Heart left ventricle (tissue), 13 donors: ENCODE results near the gene CD276.

Experiments
- CTCF ChIP-seq, 12 donors: fragments of 200-600 bp; sonication (generic) in 4 of 12; IDR thresholded peaks; one replicate each; pipeline versions ENCODE4 v1.5.0 to v1.8.0; 2018 to 2022; ENCODE audit warnings: antibody characterized with exemption in 12 of 12, mild to moderate bottlenecking in 5 of 12
- POLR2A ChIP-seq, 2 donors: fragments of 450-650 bp; IDR thresholded peaks; one replicate each; pipeline ENCODE4 v1.6.1; 2017; ENCODE audit warnings: antibody characterized with exemption in 2 of 2, mild to moderate bottlenecking in 2 of 2, moderate library complexity in 2 of 2
- donor health status: ischemic (EF 13 %, LVEDD 7.1; RV severe dilation, severe dysfunction).
- donor health status: DM: no; HTN: yes; CAD: no.
- donor health status: DM: no; HTN: no; CAD: no.
- donor health status: ischemic (EF 25% LVEDD 6.9; RV normal size, moderate dysfunction).
- donor health status: ischemic (EF 25% LVEDD 5.7; RV mildly dilated, moderate dysfunction).
- donor health status: ischemic (EF 35%, LVEDD 5.7; RV mildly dilated, moderate dysfunction).
- donor health status: nonischemic (EF 11% LVEDD 7.7; RV severe dilation, severe dysfunction).
- donor health status: DM: yes; HTN: yes; CAD: no.
- donor health status: PGD.
- donor health status: ischemic (EF 29% LVEDD 5.4; RV normal size, mild dysfunction).
- donor health status: nonischemic (EF 23%, LVEDD 6.1; RV moderate dilation, normal function).

GRCh38 chr15:73679180-73679579, 5.0 kb upstream of the CD276 start:
- no peak for TF ChIP-seq CTCF (IDR thresholded peaks at IDR 0.05)
- no peak for TF ChIP-seq POLR2A (IDR thresholded peaks at IDR 0.05)
